Endothelial cell of umbilical vein (primary cell): ENCODE results near the gene TSPAN14. TPM values are rescaled to one million over a fixed set of nuclear protein-coding genes. Genes with fewer than 3 reads are reported as not detected.

Experiments used
- BruUV-seq: library from RNA; stranded (reverse); fragments of 400-500 nt; replicated peaks from 2 replicates; lab custom pipeline; 2021; lab: Mats Ljungman, UMichigan
- CTCF ChIA-PET: fragments of 300-600, 350-600 bp; sonication (Branson Sonifier 250); formaldehyde crosslinking; loops from one replicate; lab custom pipeline; 2021; ENCODE audit warnings: antibody characterized with exemption, inconsistent platforms; lab: Charles Lee
- POLR2A ChIA-PET: fragments of 300-600, 350-600 bp; sonication (Branson Sonifier 250); formaldehyde crosslinking; loops from one replicate; lab custom pipeline; 2021; ENCODE audit warnings: antibody characterized with exemption, inconsistent platforms; lab: Charles Lee
- DNase-seq: peaks from one replicate; pipeline ENCODE4 v3.0.0-alpha.2; 2011; ENCODE audit warnings: low read depth, low spot score
- FAIRE-seq: peaks from 2 replicates; lab custom pipeline; 2011; peaks lifted over from hg19 to GRCh38; lab: Jason Lieb, UNC
- H2AFZ ChIP-seq: 2 replicates; pipeline ENCODE4 v1.6.0; 2012; ENCODE audit warnings: low read depth, low read length, control low read depth, inconsistent platforms
- H3K27ac ChIP-seq: 2 replicates; pipeline ENCODE4 v1.5.1; 2011; ENCODE audit warnings: low read depth, mild to moderate bottlenecking, control low read depth, low read length, moderate library complexity; ENCODE audit not compliant: insufficient read depth
- H3K27me3 ChIP-seq, 2 experiments: 2 replicates each; pipeline versions ENCODE4 v1.6.0 to v1.6.1; 2011; ENCODE audit warnings: low read length in 2 of 2, mixed read lengths in 1 of 2; ENCODE audit not compliant: control insufficient read depth in 2 of 2, insufficient read depth in 2 of 2
- H3K36me3 ChIP-seq, 2 experiments: 2 replicates in 1 of 2; 3 replicates in 1 of 2; pipeline ENCODE4 v1.5.1; 2011; ENCODE audit warnings: low read length in 2 of 2, mild to moderate bottlenecking in 1 of 2, moderate library complexity in 1 of 2; ENCODE audit not compliant: control insufficient read depth in 2 of 2, insufficient read depth in 2 of 2; ENCODE audit errors: extremely low read depth in 1 of 2
- H3K4me1 ChIP-seq: 3 replicates; pipeline ENCODE4 v1.5.1; 2011; ENCODE audit warnings: mild to moderate bottlenecking, low read length; ENCODE audit not compliant: control insufficient read depth, insufficient read depth; ENCODE audit errors: extremely low read depth
- H3K4me2 ChIP-seq: 2 replicates; pipeline ENCODE4 v1.6.1; 2011; ENCODE audit warnings: low read length, control low read depth, mixed read lengths; ENCODE audit not compliant: insufficient read depth
- H3K4me3 ChIP-seq, 3 experiments: fragments of 200-600 bp in 1 of 3; sonication (generic), shearing (Covaris generic) in 1 of 3; replicated peaks in 1 of 3; 2 replicates each; pipeline ENCODE4 v1.5.1; 2011 to 2016; ENCODE audit warnings: control low read depth in 3 of 3, low read length in 3 of 3, mild to moderate bottlenecking in 2 of 3, inconsistent platforms in 1 of 3, low read depth in 1 of 3, moderate library complexity in 1 of 3; ENCODE audit not compliant: insufficient read depth in 1 of 3
- H3K79me2 ChIP-seq: 2 replicates; pipeline ENCODE4 v1.6.0; 2012; ENCODE audit warnings: low read length, inconsistent platforms; ENCODE audit not compliant: control insufficient read depth, insufficient read depth
- H3K9ac ChIP-seq: replicated peaks from 2 replicates; pipeline ENCODE3; 2011; ENCODE audit warnings: low read length, control low read depth; ENCODE audit not compliant: insufficient read depth; ENCODE audit errors: extremely low read depth
- H3K9me1 ChIP-seq: replicated peaks from 3 replicates; pipeline ENCODE4 v1.6.0; 2011; ENCODE audit warnings: mild to moderate bottlenecking, low read length; ENCODE audit not compliant: control insufficient read depth, insufficient read depth; ENCODE audit errors: extremely low read depth
- H3K9me3 ChIP-seq: replicated peaks from 2 replicates; pipeline ENCODE4 v1.5.1; 2012; ENCODE audit warnings: low read length, inconsistent platforms; ENCODE audit not compliant: control insufficient read depth, insufficient read depth
- H4K20me1 ChIP-seq: replicated peaks from 2 replicates; pipeline ENCODE3; 2011; ENCODE audit warnings: mild to moderate bottlenecking, low read length; ENCODE audit not compliant: control insufficient read depth, insufficient read depth; ENCODE audit errors: extremely low read depth
- CTCF ChIP-seq, 2 donors: IDR thresholded peaks; 1 replicate in 1 of 2; 2 replicates in 1 of 2; pipeline ENCODE4 v1.5.1; 2011; ENCODE audit warnings: low read length in 2 of 2, mild to moderate bottlenecking in 2 of 2, moderate library complexity in 2 of 2, control low read depth in 1 of 2, inconsistent platforms in 1 of 2, low read depth in 1 of 2; ENCODE audit not compliant: insufficient read depth in 1 of 2; ENCODE audit errors: extremely low read depth in 1 of 2
- EZH2 ChIP-seq: IDR thresholded peaks from 2 replicates; pipeline ENCODE4 v1.6.1; 2012; ENCODE audit warnings: borderline replicate concordance, low read depth, mild to moderate bottlenecking, moderate library complexity, low read length, inconsistent platforms; ENCODE audit not compliant: severe bottlenecking
- FOS ChIP-seq: IDR thresholded peaks from 2 replicates; pipeline ENCODE4 v1.6.1; 2011; ENCODE audit warnings: mild to moderate bottlenecking, low read length, moderate library complexity, borderline replicate concordance; ENCODE audit not compliant: insufficient read depth
- GATA2 ChIP-seq: IDR thresholded peaks from 2 replicates; pipeline ENCODE4 v1.7.0; 2011; ENCODE audit warnings: low read depth, mild to moderate bottlenecking, moderate library complexity, mixed read lengths, low read length; ENCODE audit not compliant: insufficient read length, insufficient read depth
- JUN ChIP-seq: IDR thresholded peaks from 2 replicates; pipeline ENCODE4 v1.6.1; 2011; ENCODE audit warnings: borderline replicate concordance, low read depth; ENCODE audit not compliant: insufficient read length, insufficient read depth
- MYC ChIP-seq: IDR thresholded peaks from one replicate; pipeline ENCODE4 v1.6.1; 2011; ENCODE audit warnings: mild to moderate bottlenecking, low read depth, low read length
- POLR2A ChIP-seq: IDR thresholded peaks from 2 replicates; pipeline ENCODE4 v1.6.1; 2012; ENCODE audit warnings: low read depth, mild to moderate bottlenecking, control low read depth, low read length
- POLR2AphosphoS5 ChIP-seq: IDR thresholded peaks from 2 replicates; pipeline ENCODE4 v1.6.1; 2012; ENCODE audit warnings: low read depth, mild to moderate bottlenecking, control low read depth, low read length, moderate library complexity; ENCODE audit not compliant: insufficient read depth
- dilution Hi-C: fragments of 300-500 bp; cut with MboI; formaldehyde crosslinking; loops from one replicate; pipeline ENCODE4 v1.15.0; 2019; ENCODE audit warnings: low sequenced_read_pairs; ENCODE audit not compliant: extremely low pct_ligation_motif_present
- intact Hi-C: fragments of 100-400 bp; cut with micrococcal nuclease; formaldehyde crosslinking; loops from one replicate; pipeline ENCODE4 v1.10.0; 2022
- polyA plus RNA-seq, 4 experiments: library from polyadenylated mRNA; depleted of rRNA in 3 of 4; stranded (reverse) in 3 of 4; unstranded in 1 of 4; fragments of >200 nt; gene quantifications; 2 replicates each; pipeline versions ENCODE4 v1.2.1 to v1.2.3, GENCODE V29; 2011 to 2012; ENCODE audit warnings: missing spikeins in 1 of 4
- total RNA-seq: library from RNA; stranded (reverse); gene quantifications from 2 replicates; pipeline ENCODE4 v1.2.3, GENCODE V29; 2021
- TF ChIP-seq, protein P1 (sequence below): IDR thresholded peaks from 2 replicates; pipeline ENCODE4 v1.6.1; 2011; ENCODE audit not compliant: insufficient read depth, insufficient read length

TSPAN14 gene
- total and polyA plus RNA-seq, 2 donors (not counting 3 experiments of a cell fraction or from before 2014, with no cell fraction given): 210 to 242 TPM

- H4K20me1 ChIP-seq: no peaks in the 10 kb centered on the region
- peaks cover 58% of the 10 kb centered on the region for H3K4me1 ChIP-seq
- H3K4me2 ChIP-seq: peak overlapping the region; percentile 77
- H3K27ac ChIP-seq: peak overlapping the region; percentile 93
- H3K27me3 ChIP-seq: no peaks in the 10 kb centered on the region
- dilution Hi-C loops (no loop called here), intact Hi-C loops (loop anchor here (5.0 kb wide), 1 partner anchor 208 kb away; no protein-coding TSS in a partner anchor)
- FAIRE-seq (peak; percentile 15), DNase-seq (peak; percentile 64)
- ChIA-PET POLR2A (no interaction called here), CTCF (interaction anchor here (0.7 to 3.1 kb wide), 5 partner anchors 22 to 100 kb away, joined by 3 to 21 read pairs (median 5); no protein-coding TSS in a partner anchor)
- no peak overlapping the region for H2AFZ ChIP-seq
- H3K36me3 ChIP-seq: peaks cover 0 to 3% of the 10 kb centered on the region in 2 experiments
- TF ChIP-seq, protein P1, sequence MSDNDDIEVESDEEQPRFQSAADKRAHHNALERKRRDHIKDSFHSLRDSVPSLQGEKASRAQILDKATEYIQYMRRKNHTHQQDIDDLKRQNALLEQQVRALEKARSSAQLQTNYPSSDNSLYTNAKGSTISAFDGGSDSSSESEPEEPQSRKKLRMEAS: no peak
- TF ChIP-seq EZH2 (no peak), POLR2AphosphoS5 (no peak), MYC (no peak), FOS (no peak), JUN (no peak), CTCF (IDR thresholded peaks at IDR 0.05; ENCODE audit: extremely low read depth in 1 of 2, insufficient read depth in 1 of 2, low read depth in 1 of 2, low read length in 2 of 2) (no peak), POLR2A (no peak), GATA2 (no peak)
- no TSS peak for BruUV-seq
- peak overlapping the region; percentile 81 to 89 (median 87) for H3K4me3 ChIP-seq
- H3K9me1 ChIP-seq: no peaks in the 10 kb centered on the region
- peaks cover 53% of the 10 kb centered on the region for H3K79me2 ChIP-seq
- H3K9me3 ChIP-seq: no peaks in the 10 kb centered on the region
- H3K9ac ChIP-seq: peak overlapping the region; percentile 88
Measured at GRCh38 chr10:80410122-80410521, 44.0 kb upstream of the TSPAN14 start.
